ENCODE results near the gene RPL10.
"Not testable (repeated sequence)": the region's sequence is repeated elsewhere in the genome, so short reads cannot be mapped to it uniquely, and the experiment has no call there.

The RPL10 gene

DNA sequence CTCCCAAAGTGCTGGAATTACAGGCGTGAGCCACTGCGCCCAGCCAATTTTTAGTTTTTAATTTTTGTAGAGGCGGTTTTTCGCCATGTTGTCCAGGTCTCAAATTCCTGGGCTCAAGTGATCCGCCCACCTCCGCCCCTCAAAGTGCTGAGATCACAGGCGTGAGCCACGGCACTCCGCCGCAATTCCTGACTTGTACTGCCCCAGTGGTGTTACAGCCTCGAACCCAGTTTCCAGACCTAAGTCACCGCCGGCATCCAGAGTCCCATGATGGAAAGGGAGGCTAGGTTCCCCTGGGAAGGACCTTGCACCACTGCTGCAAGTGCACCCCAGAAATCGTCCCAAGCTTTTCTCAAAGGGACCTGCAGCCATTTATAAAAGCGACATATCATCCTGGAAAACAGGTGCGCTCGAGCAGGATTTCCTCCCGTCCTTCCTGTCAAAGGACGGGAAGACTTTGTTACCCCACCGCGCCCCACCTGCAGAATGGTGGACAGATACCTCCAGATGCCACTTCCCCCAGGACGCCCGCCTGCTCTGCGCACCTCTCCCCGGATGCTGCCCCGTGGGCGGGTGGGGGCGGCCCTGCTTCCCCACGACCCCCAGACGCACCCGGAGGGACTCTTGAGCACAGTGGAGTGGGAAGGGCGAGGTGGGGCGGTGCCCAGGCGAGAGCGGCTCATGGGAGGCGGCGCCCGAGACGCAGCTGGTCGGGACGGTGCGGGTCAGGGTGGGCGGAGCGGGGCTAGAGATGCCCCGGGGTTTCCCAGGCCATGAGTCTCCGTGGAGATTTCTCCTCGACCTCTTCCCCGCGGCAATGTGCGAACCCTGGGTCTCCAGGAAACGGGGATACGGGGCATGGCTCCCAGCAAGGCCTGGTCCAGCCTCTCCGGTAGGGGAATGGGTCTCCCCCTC lies 947 bp upstream of the RPL10 start:
- H3K27me3 Mint-ChIP-seq (ENCODE audit: low read depth), result peaks cover 5% of the 10 kb centered on the region
- H3K4me3 Mint-ChIP-seq, result peak overlapping the region; percentile 98 to 99 (median 99)
- peaks cover 6% of the 10 kb centered on the region for H3K9me3 Mint-ChIP-seq
- no peak for TF ChIP-seq CTCF (IDR thresholded peaks at IDR 0.05; ENCODE audit: unreplicated experiment in 3 of 3)
- H3K27ac Mint-ChIP-seq, result peak overlapping the region; percentile 99 to 100 (median 100)
- H3K4me1 Mint-ChIP-seq, result peaks cover 11% of the 10 kb centered on the region
- H3K36me3 Mint-ChIP-seq (ENCODE audit: low read depth), result peaks cover 27% of the 10 kb centered on the region

- TF ChIP-seq CTCF (IDR thresholded peaks at IDR 0.05; ENCODE audit: unreplicated experiment in 3 of 3), result peak; percentile 67 to 72 (median 72)
- Mint-ChIP-seq H3K36me3 (ENCODE audit: low read depth) (peaks cover 33% of the 10 kb centered on the region), H3K4me1 (peaks cover 11% of the 10 kb centered on the region), H3K27ac (peak overlapping the region; percentile 99 to 100 (median 100)), H3K27me3 (ENCODE audit: low read depth) (peaks cover 5% of the 10 kb centered on the region), H3K9me3 (peaks cover 17% of the 10 kb centered on the region), H3K4me3 (peak overlapping the region; percentile 98 to 99 (median 99))
Observed at GRCh38 chrX:154398668-154399526, 720 bp downstream of the RPL10 start.

DNA sequence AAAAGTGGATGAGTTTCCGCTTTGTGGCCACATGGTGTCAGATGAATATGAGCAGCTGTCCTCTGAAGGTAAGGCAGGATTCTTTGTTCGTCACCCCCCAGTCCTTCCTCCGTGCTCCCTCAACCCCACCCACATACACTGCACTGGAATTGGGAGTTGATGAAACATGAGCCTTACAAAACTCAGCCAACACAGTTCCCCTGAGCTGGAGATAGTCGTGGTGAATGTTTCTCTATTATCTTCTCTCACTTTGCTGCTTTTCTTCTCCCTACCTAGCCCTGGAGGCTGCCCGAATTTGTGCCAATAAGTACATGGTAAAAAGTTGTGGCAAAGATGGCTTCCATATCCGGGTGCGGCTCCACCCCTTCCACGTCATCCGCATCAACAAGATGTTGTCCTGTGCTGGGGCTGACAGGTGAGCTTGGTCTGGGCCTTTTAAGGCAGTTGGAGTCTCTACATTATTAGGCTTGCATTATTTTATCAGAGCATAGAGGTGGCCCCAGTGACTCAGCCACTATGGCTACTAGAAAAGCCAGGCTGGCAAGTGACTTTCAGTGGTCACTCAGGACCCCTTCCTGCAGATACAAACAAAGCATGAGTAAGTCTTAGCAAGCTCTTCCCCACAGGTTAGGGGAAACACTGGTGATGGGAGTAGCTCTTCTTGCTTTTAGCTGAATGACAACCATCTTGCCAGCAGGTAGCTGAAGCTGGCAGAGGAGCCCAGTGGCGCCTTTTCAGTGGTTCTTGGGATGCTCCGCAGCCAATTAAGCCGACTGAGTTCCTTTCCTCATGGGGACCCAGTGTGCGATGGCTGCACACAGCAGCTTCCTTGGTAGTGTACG lies 1.6 kb downstream of the RPL10 start:
- H3K9me3 Mint-ChIP-seq, result peaks cover 17% of the 10 kb centered on the region
- H3K4me1 Mint-ChIP-seq, result peaks cover 11% of the 10 kb centered on the region
- TF ChIP-seq CTCF (IDR thresholded peaks at IDR 0.05; ENCODE audit: unreplicated experiment in 3 of 3), result no peak
- peaks cover 33% of the 10 kb centered on the region for H3K36me3 Mint-ChIP-seq (ENCODE audit: low read depth)
- H3K27me3 Mint-ChIP-seq (ENCODE audit: low read depth), result peaks cover 5% of the 10 kb centered on the region
- H3K27ac Mint-ChIP-seq, result peak overlapping the region; percentile 99 to 100 (median 100)
- peak overlapping the region; percentile 98 to 99 (median 99) for H3K4me3 Mint-ChIP-seq

DNA sequence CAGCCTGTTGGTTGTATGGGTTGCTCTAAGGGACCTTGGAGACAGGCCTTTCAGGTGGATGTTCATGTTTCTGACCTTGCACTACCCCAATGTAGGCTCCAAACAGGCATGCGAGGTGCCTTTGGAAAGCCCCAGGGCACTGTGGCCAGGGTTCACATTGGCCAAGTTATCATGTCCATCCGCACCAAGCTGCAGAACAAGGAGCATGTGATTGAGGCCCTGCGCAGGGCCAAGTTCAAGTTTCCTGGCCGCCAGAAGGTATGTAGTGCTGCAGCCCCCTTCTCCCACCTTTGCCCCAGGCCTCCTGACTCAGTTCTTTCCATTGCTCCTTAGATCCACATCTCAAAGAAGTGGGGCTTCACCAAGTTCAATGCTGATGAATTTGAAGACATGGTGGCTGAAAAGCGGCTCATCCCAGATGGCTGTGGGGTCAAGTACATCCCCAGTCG lies 2.2 kb downstream of the RPL10 start:
- Mint-ChIP-seq H3K36me3 (ENCODE audit: low read depth) (peaks cover 33% of the 10 kb centered on the region), H3K27ac (peak overlapping the region in 2 of 3 experiments; percentile 48 to 55)
- H3K27me3 Mint-ChIP-seq (ENCODE audit: low read depth), result not testable (repeated sequence)

DNA sequence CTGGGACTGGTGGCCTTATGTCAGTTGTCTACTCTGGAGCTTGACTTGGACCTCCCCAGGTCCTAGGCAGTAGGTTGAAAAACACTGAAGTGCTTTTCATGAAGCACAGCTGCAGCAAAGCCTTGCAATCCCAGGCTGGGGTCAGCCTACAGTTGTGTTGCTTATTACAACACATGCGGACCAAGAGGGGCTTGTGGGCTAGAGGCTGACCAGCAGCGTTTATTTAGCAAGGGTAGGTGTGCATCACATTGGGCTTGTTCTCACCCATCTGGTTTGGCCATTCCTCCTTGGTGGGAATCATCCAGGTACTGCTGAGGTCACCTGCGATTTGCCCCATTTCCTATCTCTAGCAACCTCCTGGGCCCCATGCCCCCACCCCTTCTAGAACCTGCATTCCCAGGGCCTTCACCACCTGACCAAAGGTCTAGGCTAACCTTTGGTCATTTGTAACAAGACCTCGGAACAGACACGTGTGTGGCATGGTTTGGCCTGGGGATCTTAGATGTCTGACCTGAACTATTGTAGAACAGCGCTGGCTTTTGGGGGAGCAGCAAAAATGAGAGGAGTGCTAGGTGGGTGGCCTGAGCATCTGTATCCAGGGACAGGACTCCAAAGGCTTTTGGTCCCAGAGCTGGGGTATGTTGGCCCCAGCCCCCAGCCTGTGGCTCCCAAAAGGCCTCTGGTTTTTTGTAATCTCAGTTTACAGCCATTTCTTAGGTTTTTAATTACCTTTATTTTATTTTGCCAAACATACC lies 3.0 kb downstream of the RPL10 start:
- Mint-ChIP-seq H3K4me3 (peak overlapping the region; percentile 66 to 74 (median 72)), H3K36me3 (ENCODE audit: low read depth) (peaks cover 33% of the 10 kb centered on the region), H3K27me3 (ENCODE audit: low read depth) (peaks cover 5% of the 10 kb centered on the region), H3K9me3 (peaks cover 17% of the 10 kb centered on the region), H3K27ac (peak overlapping the region in 2 of 3 experiments; percentile 48 to 55), H3K4me1 (peaks cover 11% of the 10 kb centered on the region)
- TF ChIP-seq CTCF (IDR thresholded peaks at IDR 0.05; ENCODE audit: unreplicated experiment in 3 of 3), result no peak

More for the DNA sequence above, 2.2 kb downstream of the RPL10 start:
- H3K4me3 Mint-ChIP-seq, result peak overlapping the region; percentile 98 to 99 (median 99)
- H3K4me1 Mint-ChIP-seq, result peaks cover 11% of the 10 kb centered on the region
- peaks cover 17% of the 10 kb centered on the region for H3K9me3 Mint-ChIP-seq

Data from nephron (organoid).